Glutamatergic neuron (in vitro differentiated cells): ENCODE results near the gene AKNA. TPM values are rescaled to one million over a fixed set of nuclear protein-coding genes. Genes with fewer than 3 reads are reported as not detected.
A peak's percentile ranks its signal among the peaks of the same experiment; 100 is the strongest.

Source experiments
- DNase-seq: peaks from one replicate; pipeline ENCODE4 v3.0.0; 2022
- H3K27ac Mint-ChIP-seq: one replicate; pipeline ENCODE4 v1.8.0; 2020; ENCODE audit warnings: mild to moderate bottlenecking, mixed read lengths, inconsistent platforms; ENCODE audit not compliant: unreplicated experiment
- H3K27me3 Mint-ChIP-seq: one replicate; pipeline ENCODE4 v1.8.0; 2020; ENCODE audit warnings: mild to moderate bottlenecking, moderate library complexity, mixed read lengths, inconsistent platforms; ENCODE audit not compliant: unreplicated experiment
- H3K36me3 Mint-ChIP-seq: one replicate; pipeline ENCODE4 v1.8.0; 2020; ENCODE audit warnings: mild to moderate bottlenecking, mixed read lengths, inconsistent platforms; ENCODE audit not compliant: unreplicated experiment
- H3K4me1 Mint-ChIP-seq: one replicate; pipeline ENCODE4 v1.8.0; 2020; ENCODE audit warnings: mild to moderate bottlenecking, low read depth, mixed read lengths, inconsistent platforms; ENCODE audit not compliant: unreplicated experiment
- H3K4me3 Mint-ChIP-seq: one replicate; pipeline ENCODE4 v1.8.0; 2020; ENCODE audit warnings: mild to moderate bottlenecking, mixed read lengths, inconsistent platforms; ENCODE audit not compliant: unreplicated experiment
- H3K9me3 Mint-ChIP-seq: one replicate; pipeline ENCODE4 v1.8.0; 2020; ENCODE audit warnings: mild to moderate bottlenecking, moderate library complexity, mixed read lengths, inconsistent platforms; ENCODE audit not compliant: unreplicated experiment
- total RNA-seq: library from RNA; stranded (reverse); fragmentation: NEBNext Ultra II Directional; extraction: Animal tissue kit (Norgen Biotek cat#: 25700); gene quantifications from one replicate; pipeline ENCODE4 v1.2.1, GENCODE V29; 2021; ENCODE audit not compliant: unreplicated experiment
- TF ChIP-seq, protein P1 (sequence below): fragments of 200-600 bp; sonication (generic); IDR thresholded peaks from one replicate; pipeline ENCODE4 v1.5.0; 2021; ENCODE audit not compliant: partially characterized antibody, unreplicated experiment

Gene AKNA
- total RNA-seq, 1 donor from 2014 or later, result 32.6 TPM

DNA sequence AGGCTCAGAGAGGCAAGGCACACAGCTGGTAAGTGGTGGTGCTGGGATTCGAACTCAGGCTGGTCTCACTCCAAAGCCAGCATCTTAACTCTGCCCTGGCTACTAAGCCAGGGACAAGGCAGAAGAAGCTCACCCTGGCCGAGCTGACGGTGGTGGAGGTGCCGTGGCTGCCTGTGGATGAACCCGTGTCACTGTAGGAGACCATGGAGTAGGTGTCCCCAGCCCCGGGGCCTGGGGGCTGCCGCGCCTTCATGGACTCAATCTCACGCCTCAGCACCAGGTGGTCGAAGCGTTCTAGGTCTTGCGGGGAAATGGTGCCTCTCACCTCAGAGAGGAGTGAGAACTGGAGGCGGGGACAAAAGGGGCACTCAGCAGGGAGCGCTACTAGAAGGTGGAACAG is 35.4 kb upstream of the AKNA start:
- peaks cover 8% of the 10 kb centered on the region for H3K27me3 Mint-ChIP-seq
- no peak for DNase-seq

DNA sequence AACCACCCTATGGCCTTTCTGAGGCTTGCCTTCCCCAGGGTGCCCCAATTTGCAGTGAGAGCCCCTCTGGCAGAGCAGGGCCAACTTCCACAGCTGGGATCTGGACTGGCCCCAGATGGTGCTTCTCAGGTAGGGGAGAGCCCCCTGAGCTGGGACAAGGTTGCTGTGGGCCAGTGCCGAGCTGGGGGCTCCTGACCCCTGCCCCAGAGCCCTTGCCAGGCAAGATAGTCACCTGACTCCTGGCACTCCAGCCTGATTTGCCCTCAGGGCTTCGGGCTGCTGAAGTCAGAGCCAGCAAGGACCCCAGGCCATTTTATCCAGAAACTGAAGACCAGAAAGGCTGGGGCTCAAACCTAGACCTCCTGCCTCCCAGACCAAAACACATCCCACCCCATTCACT is 33.4 kb upstream of the AKNA start:
- no peak overlapping the region for H3K27ac Mint-ChIP-seq
- H3K4me1 Mint-ChIP-seq, result peaks cover 14% of the 10 kb centered on the region
- DNase-seq, result no peak
- TF ChIP-seq, protein P1, sequence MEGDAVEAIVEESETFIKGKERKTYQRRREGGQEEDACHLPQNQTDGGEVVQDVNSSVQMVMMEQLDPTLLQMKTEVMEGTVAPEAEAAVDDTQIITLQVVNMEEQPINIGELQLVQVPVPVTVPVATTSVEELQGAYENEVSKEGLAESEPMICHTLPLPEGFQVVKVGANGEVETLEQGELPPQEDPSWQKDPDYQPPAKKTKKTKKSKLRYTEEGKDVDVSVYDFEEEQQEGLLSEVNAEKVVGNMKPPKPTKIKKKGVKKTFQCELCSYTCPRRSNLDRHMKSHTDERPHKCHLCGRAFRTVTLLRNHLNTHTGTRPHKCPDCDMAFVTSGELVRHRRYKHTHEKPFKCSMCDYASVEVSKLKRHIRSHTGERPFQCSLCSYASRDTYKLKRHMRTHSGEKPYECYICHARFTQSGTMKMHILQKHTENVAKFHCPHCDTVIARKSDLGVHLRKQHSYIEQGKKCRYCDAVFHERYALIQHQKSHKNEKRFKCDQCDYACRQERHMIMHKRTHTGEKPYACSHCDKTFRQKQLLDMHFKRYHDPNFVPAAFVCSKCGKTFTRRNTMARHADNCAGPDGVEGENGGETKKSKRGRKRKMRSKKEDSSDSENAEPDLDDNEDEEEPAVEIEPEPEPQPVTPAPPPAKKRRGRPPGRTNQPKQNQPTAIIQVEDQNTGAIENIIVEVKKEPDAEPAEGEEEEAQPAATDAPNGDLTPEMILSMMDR, result no peak
- H3K36me3 Mint-ChIP-seq, result no peaks in the 10 kb centered on the region
- no peak overlapping the region for H3K4me3 Mint-ChIP-seq
- H3K9me3 Mint-ChIP-seq, result peaks cover 2% of the 10 kb centered on the region
- peaks cover 11% of the 10 kb centered on the region for H3K27me3 Mint-ChIP-seq

More for the DNA sequence above, 35.4 kb upstream of the AKNA start:
- Mint-ChIP-seq H3K36me3 (no peaks in the 10 kb centered on the region), H3K4me1 (no peaks in the 10 kb centered on the region), H3K4me3 (no peak overlapping the region), H3K27ac (no peak overlapping the region), H3K9me3 (peaks cover 2% of the 10 kb centered on the region)
- TF ChIP-seq, protein P1, result no peak

DNA sequence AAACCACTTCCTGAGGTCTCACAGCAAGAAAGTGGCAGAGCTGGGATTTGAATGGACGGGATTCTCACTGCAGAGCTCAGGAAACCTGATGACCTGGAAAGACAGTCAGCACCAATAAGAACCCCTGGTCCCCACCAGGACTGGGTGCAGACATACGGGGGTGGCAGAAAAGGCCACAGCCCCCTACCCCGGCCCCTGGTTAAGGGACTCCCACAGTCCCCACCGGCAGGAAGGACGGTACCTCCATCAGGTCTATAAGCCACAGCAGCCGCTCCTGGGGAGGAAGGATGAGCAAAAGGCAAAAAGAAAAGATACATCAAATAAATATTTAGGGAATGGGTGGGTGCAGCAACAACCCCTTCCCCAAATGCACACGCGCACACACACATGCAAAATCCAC is 32.0 kb upstream of the AKNA start:
- TF ChIP-seq, protein P1, result no peak
- Mint-ChIP-seq H3K9me3 (peaks cover 2% of the 10 kb centered on the region), H3K27me3 (peaks cover 11% of the 10 kb centered on the region), H3K27ac (no peak overlapping the region), H3K4me3 (no peak overlapping the region), H3K36me3 (no peaks in the 10 kb centered on the region), H3K4me1 (peaks cover 14% of the 10 kb centered on the region)
- DNase-seq, result no peak

GRCh38 chr9:114418053-114418452 is 30.3 kb upstream of the AKNA start:
- Mint-ChIP-seq H3K27ac (no peak overlapping the region), H3K4me1 (peaks cover 16% of the 10 kb centered on the region), H3K4me3 (no peak overlapping the region), H3K36me3 (no peaks in the 10 kb centered on the region), H3K27me3 (peaks cover 13% of the 10 kb centered on the region), H3K9me3 (no peaks in the 10 kb centered on the region)
- DNase-seq, result no peak
- TF ChIP-seq, protein P1, result no peak

DNA sequence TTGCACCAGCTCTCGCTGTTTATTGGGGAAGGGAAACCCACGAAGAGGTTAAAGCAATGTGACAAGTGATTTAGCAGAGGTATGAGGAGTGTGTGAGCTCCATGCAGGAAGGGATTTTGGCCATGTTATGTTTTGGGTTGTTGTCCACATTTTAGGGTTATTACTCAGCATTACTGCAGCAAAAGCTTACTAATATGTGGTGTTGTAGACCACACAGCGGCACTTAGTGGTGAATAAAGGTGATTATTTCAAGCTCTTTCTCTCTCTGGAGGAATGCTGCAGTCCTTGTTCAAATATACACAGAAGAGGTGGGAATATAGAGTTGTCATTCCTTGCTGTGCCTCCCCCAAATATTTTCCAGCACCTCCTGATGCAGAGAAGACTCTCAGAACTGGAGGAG is 29.7 kb upstream of the AKNA start:
- no peaks in the 10 kb centered on the region for H3K36me3 Mint-ChIP-seq
- H3K27me3 Mint-ChIP-seq, result peaks cover 15% of the 10 kb centered on the region
- H3K4me3 Mint-ChIP-seq, result peak overlapping the region; percentile 30
- peak overlapping the region; percentile 72 for H3K27ac Mint-ChIP-seq
- DNase-seq, result no peak
- TF ChIP-seq, protein P1, result no peak
- no peaks in the 10 kb centered on the region for H3K9me3 Mint-ChIP-seq
- H3K4me1 Mint-ChIP-seq, result peaks cover 18% of the 10 kb centered on the region
